HCT116 (cell line): ENCODE measurements around the gene DDX54. TPM values are rescaled to one million over a fixed set of nuclear protein-coding genes. Genes with fewer than 3 reads are reported as not detected.

Experiments
- ATAC-seq: fragments of 200-7000 bp; cut with Tn5 transposase; 2 replicates; pipeline ENCODE4 v1.9.1; 2020; ENCODE audit warnings: mild to moderate bottlenecking, moderate library complexity
- BruUV-seq: library from RNA; stranded (reverse); fragments of 400-500 nt; replicated peaks from 2 replicates; lab custom pipeline; 2021; lab: Mats Ljungman, UMichigan
- CTCF ChIA-PET: fragments of 300-600 bp; sonication (Branson Sonifier 250); formaldehyde crosslinking; loops from one replicate; lab custom pipeline; 2021; ENCODE audit warnings: antibody characterized with exemption; lab: Charles Lee
- POLR2A ChIA-PET: fragments of 300-600, 350-600 bp; sonication (Branson Sonifier 250); formaldehyde crosslinking; loops from one replicate; lab custom pipeline; 2021; ENCODE audit warnings: antibody characterized with exemption; lab: Charles Lee
- RAD21 ChIA-PET, 2 experiments: fragments of 300-600 bp; sonication (Branson Sonifier 250); formaldehyde crosslinking; loops; one replicate each; lab custom pipeline; 2023; ENCODE audit warnings: low total read pairs in 2 of 2; ENCODE audit not compliant: uncharacterized antibody in 2 of 2, unreplicated experiment in 2 of 2, low non-redundant PET in 1 of 2; lab: Charles Lee
- DNase-seq: peaks from one replicate; pipeline ENCODE4 v3.0.0-alpha.2; 2010; ENCODE audit warnings: low read depth, low spot score
- H2AFZ ChIP-seq: fragments of 200-600 bp; shearing (Covaris generic), sonication (generic); 2 replicates; pipeline ENCODE4 v1.6.1; 2017; ENCODE audit warnings: low read depth, mixed run types, mixed read lengths, antibody characterized with exemption, low read length; ENCODE audit not compliant: poor library complexity, severe bottlenecking
- H3K27ac ChIP-seq: 2 replicates; pipeline ENCODE4 v1.5.1; 2012; ENCODE audit warnings: low read depth, low read length
- H3K27me3 ChIP-seq: fragments of 200-600 bp; sonication (generic); 2 replicates; pipeline ENCODE4 v1.6.1; 2016; ENCODE audit warnings: mixed run types, low read length, mixed read lengths; ENCODE audit not compliant: insufficient read depth
- H3K36me3 ChIP-seq, 2 experiments: fragments of 200-500 bp in 1 of 2; fragments of 200-600 bp in 1 of 2; sonication (Bioruptor generic) in 1 of 2; sonication (generic) in 1 of 2; 2 replicates each; pipeline versions ENCODE4 v1.5.1 to v1.6.1; 2014 to 2016; ENCODE audit warnings: low read length in 2 of 2, inconsistent platforms in 1 of 2, mixed read lengths in 1 of 2, mixed run types in 1 of 2; ENCODE audit not compliant: insufficient read depth in 2 of 2, control insufficient read depth in 1 of 2
- H3K4me1 ChIP-seq, 2 experiments: fragments of 200-600 bp in 1 of 2; sonication (generic) in 1 of 2; 2 replicates each; pipeline versions ENCODE4 v1.5.1 to v1.6.1; 2012 to 2017; ENCODE audit warnings: low read length in 2 of 2, inconsistent platforms in 1 of 2, mild to moderate bottlenecking in 1 of 2, mixed read lengths in 1 of 2, mixed run types in 1 of 2, moderate library complexity in 1 of 2; ENCODE audit not compliant: insufficient read depth in 2 of 2, control insufficient read depth in 1 of 2
- H3K4me2 ChIP-seq: fragments of 200-600 bp; sonication (generic); 2 replicates; pipeline ENCODE4 v1.6.1; 2017; ENCODE audit warnings: mixed run types, low read length, mixed read lengths
- H3K4me3 ChIP-seq, 2 experiments: fragments of 200-600 bp in 1 of 2; sonication (generic) in 1 of 2; replicated peaks in 1 of 2; 2 replicates each; pipeline ENCODE4 v1.5.1; 2011 to 2016; ENCODE audit warnings: low read length in 2 of 2, control low read depth in 1 of 2, low read depth in 1 of 2, mild to moderate bottlenecking in 1 of 2, mixed read lengths in 1 of 2, mixed run types in 1 of 2
- H3K79me2 ChIP-seq: fragments of 200-600 bp; sonication (generic); 2 replicates; pipeline ENCODE4 v1.6.1; 2017; ENCODE audit warnings: mild to moderate bottlenecking, mixed run types, low read length, moderate library complexity, mixed read lengths; ENCODE audit not compliant: insufficient read depth
- H3K9ac ChIP-seq: fragments of 200-600 bp; sonication (generic); 2 replicates; pipeline ENCODE4 v1.6.1; 2016; ENCODE audit warnings: low read length, mixed read lengths
- H3K9me2 ChIP-seq: fragments of 200-600 bp; sonication (generic), shearing (Covaris generic); 2 replicates; pipeline ENCODE4 v1.6.1; 2017; ENCODE audit warnings: mixed run types, mild to moderate bottlenecking, moderate library complexity; ENCODE audit not compliant: insufficient read depth
- H3K9me3 ChIP-seq, 2 experiments: fragments of 200-500 bp in 1 of 2; fragments of 200-600 bp in 1 of 2; sonication (Bioruptor generic) in 1 of 2; sonication (generic) in 1 of 2; 2 replicates each; pipeline ENCODE4 v1.6.1; 2014 to 2017; ENCODE audit warnings: low read length in 2 of 2, mixed read lengths in 2 of 2, inconsistent platforms in 1 of 2, low read depth in 1 of 2, mild to moderate bottlenecking in 1 of 2, mixed run types in 1 of 2, moderate library complexity in 1 of 2; ENCODE audit not compliant: control insufficient read depth in 1 of 2, insufficient read depth in 1 of 2
- H4K20me1 ChIP-seq: fragments of 200-600 bp; sonication (generic), shearing (Covaris generic); 2 replicates; pipeline ENCODE4 v1.6.1; 2017; ENCODE audit warnings: mixed run types, mild to moderate bottlenecking, moderate library complexity; ENCODE audit not compliant: insufficient read depth
- CBX3 ChIP-seq: IDR thresholded peaks from 2 replicates; pipeline ENCODE4 v1.6.1; 2012; ENCODE audit warnings: low read depth
- CTCF ChIP-seq, 3 experiments: fragments of 200-600 bp in 1 of 3; sonication (generic) in 1 of 3; IDR thresholded peaks in 2 of 3; conservative IDR thresholded peaks in 1 of 3; 2 replicates each; pipeline ENCODE4 v1.5.1; 2012 to 2017; ENCODE audit warnings: low read depth in 2 of 3, low read length in 2 of 3, antibody characterized with exemption in 1 of 3, borderline replicate concordance in 1 of 3, control low read depth in 1 of 3, mild to moderate bottlenecking in 1 of 3, mixed read lengths in 1 of 3, mixed run types in 1 of 3, moderate library complexity in 1 of 3; ENCODE audit not compliant: insufficient read depth in 1 of 3
- FOSL1 ChIP-seq: IDR thresholded peaks from 2 replicates; pipeline ENCODE4 v1.6.1; 2012; ENCODE audit warnings: low read depth
- JUND ChIP-seq: IDR thresholded peaks from 2 replicates; pipeline ENCODE4 v1.6.1; 2012
- POLR2A ChIP-seq: IDR thresholded peaks from 2 replicates; pipeline ENCODE4 v1.7.0; 2011; ENCODE audit warnings: borderline replicate concordance; ENCODE audit not compliant: insufficient read depth, insufficient read length; ENCODE audit errors: extremely low read depth
- POLR2AphosphoS5 ChIP-seq: IDR thresholded peaks from 2 replicates; pipeline ENCODE4 v1.6.1; 2011; ENCODE audit warnings: mild to moderate bottlenecking, low read depth, low read length, moderate library complexity
- RAD21 ChIP-seq: IDR thresholded peaks from 2 replicates; pipeline ENCODE4 v1.6.1; 2012; ENCODE audit warnings: low read depth, mild to moderate bottlenecking
- TCF7L2 ChIP-seq: IDR thresholded peaks from 2 replicates; pipeline ENCODE4 v1.7.0; 2011; ENCODE audit warnings: borderline replicate concordance, inconsistent platforms; ENCODE audit not compliant: insufficient read depth, insufficient read length; ENCODE audit errors: extremely low read depth
- YY1 ChIP-seq: IDR thresholded peaks from 2 replicates; pipeline ENCODE4 v1.6.1; 2011; ENCODE audit warnings: low read length, low read depth, moderate library complexity, mild to moderate bottlenecking; ENCODE audit not compliant: insufficient replicate concordance; ENCODE audit errors: extremely low read depth
- intact Hi-C: fragments of 100-400 bp; cut with micrococcal nuclease; formaldehyde crosslinking; loops from 2 replicates; pipeline ENCODE4 v1.10.0; 2022
- total RNA-seq: library from RNA; stranded (reverse); gene quantifications from one replicate; pipeline ENCODE4 v1.2.1, GENCODE V29; 2021; ENCODE audit not compliant: unreplicated experiment

The DDX54 gene
- total RNA-seq, 1 experiment from 2014 or later: 110 TPM

- Histone ChIP-seq H3K27ac (no peak overlapping the region), H3K9ac (no peak overlapping the region), H3K36me3 (peaks cover 2 to 4% of the 10 kb centered on the region in 2 experiments; a peak in 2 of 4 replicates), H3K9me2 (no peaks in the 10 kb centered on the region), H3K4me1 (peaks cover 29 to 44% of the 10 kb centered on the region in 2 experiments), H4K20me1 (no peaks in the 10 kb centered on the region), H3K79me2 (no peaks in the 10 kb centered on the region), H3K4me2 (no peak overlapping the region), H2AFZ (no peak overlapping the region), H3K4me3 (no peak overlapping the region), H3K9me3 (no peaks in the 10 kb centered on the region), H3K27me3 (no peaks in the 10 kb centered on the region)
- ATAC-seq: peak; percentile 88
- CTCF ChIA-PET: interaction anchor here (0.6 to 0.7 kb wide), 5 partner anchors 9 to 228 kb away, joined by 3 to 5 read pairs (median 3); no protein-coding TSS in a partner anchor
- RAD21 ChIA-PET: interaction anchor here in 1 of 2 experiments (0.7 kb wide), 1 partner anchor 21 kb away, joined by 7 read pairs; no protein-coding TSS in a partner anchor
- no peak for TF ChIP-seq POLR2A
- 0 out of 2 replicates have a peak, but pooled peaks have one; percentile 22 for TF ChIP-seq CBX3
- peak; percentile 42; the same call in 1 of the 2 replicates for TF ChIP-seq POLR2AphosphoS5
- no peak for TF ChIP-seq JUND
- peak; percentile 64 to 76 (median 73) for TF ChIP-seq CTCF (IDR thresholded peaks at IDR 0.05 in 2 of 3, conservative IDR thresholded peaks at IDR 0.05 in 1 of 3; ENCODE audit: borderline replicate concordance in 1 of 3, insufficient read depth in 1 of 3, low read depth in 2 of 3, low read length in 2 of 3)
- TF ChIP-seq YY1: peak; percentile 32
- TF ChIP-seq RAD21: peak; percentile 90
- no peak for TF ChIP-seq FOSL1
- no peak for TF ChIP-seq TCF7L2
- POLR2A ChIA-PET: no interaction called here
- BruUV-seq: no TSS peak
- intact Hi-C loops: loop anchor here (2.0 to 10.0 kb wide), 3 partner anchors 100 to 228 kb away; partner anchors contain the start of gene SLC8B1
- peak; percentile 63 for DNase-seq
These were observed 11.7 kb upstream of the DDX54 start for GRCh38 chr12:113196990-113197389.
